Measurements from ENCODE around the gene NSUN2. TPM values are rescaled to one million over a fixed set of nuclear protein-coding genes. Genes with fewer than 3 reads are reported as not detected.

NSUN2 gene
- total RNA-seq, 4 donors from 2014 or later, result 25.7 to 42.8 (median 39.1) TPM

GRCh38 chr5:6585939-6586646 lies 46.8 kb downstream of the NSUN2 start:
- DNase-seq (ENCODE audit: extremely low spot score), result no peak
- Histone ChIP-seq H3K4me1 (peaks cover 8 to 14% (median 13%) of the 10 kb centered on the region in 4 donors), H3K27ac (replicated peaks in 1 of 4) (no peak overlapping the region), H3K4me3 (no peak overlapping the region), H3K9me3 (no peaks in the 10 kb centered on the region), H3K36me3 (no peaks in the 10 kb centered on the region), H3K27me3 (peaks cover 0 to 13% (median 0%) of the 10 kb centered on the region in 4 donors)
- 86% methylated on average over 15 of the region's 15 CpGs for WGBS
- intact Hi-C loops (cut with DNase I), result no loop called here
- TF ChIP-seq CTCF (IDR thresholded peaks at IDR 0.05) (no peak), POLR2A (IDR thresholded peaks at IDR 0.05; ENCODE audit: low read depth) (no peak), POLR2AphosphoS5 (IDR thresholded peaks at IDR 0.05) (no peak), EP300 (IDR thresholded peaks at IDR 0.05) (no peak)

- intact Hi-C loops (cut with DNase I), result no loop called here
- DNase-seq (ENCODE audit: extremely low spot score), result peak; percentile 82
- H3K4me3 ChIP-seq, result no peak overlapping the region
- peaks cover 0 to 13% (median 0%) of the 10 kb centered on the region in 4 donors for H3K27me3 ChIP-seq
- 80% methylated on average over 6 of the region's 6 CpGs for WGBS
- H3K36me3 ChIP-seq, result no peaks in the 10 kb centered on the region
- peaks cover 8 to 14% (median 13%) of the 10 kb centered on the region in 4 donors for H3K4me1 ChIP-seq
- no peaks in the 10 kb centered on the region for H3K9me3 ChIP-seq
- no peak for TF ChIP-seq POLR2AphosphoS5 (IDR thresholded peaks at IDR 0.05)
- TF ChIP-seq POLR2A (IDR thresholded peaks at IDR 0.05; ENCODE audit: low read depth), result no peak
- no peak for TF ChIP-seq CTCF (IDR thresholded peaks at IDR 0.05)
- no peak for TF ChIP-seq EP300 (IDR thresholded peaks at IDR 0.05)
- no peak overlapping the region for H3K27ac ChIP-seq (replicated peaks in 1 of 4)
Observed at GRCh38 chr5:6585168-6585567, 47.7 kb downstream of the NSUN2 start.

- Histone ChIP-seq H3K27ac (replicated peaks in 1 of 4) (no peak overlapping the region), H3K36me3 (no peaks in the 10 kb centered on the region), H3K9me3 (no peaks in the 10 kb centered on the region), H3K4me3 (no peak overlapping the region), H3K27me3 (peaks cover 0 to 13% (median 0%) of the 10 kb centered on the region in 4 donors), H3K4me1 (peaks cover 8 to 14% (median 13%) of the 10 kb centered on the region in 4 donors)
- DNase-seq (ENCODE audit: extremely low spot score), result no peak
- no peak for TF ChIP-seq EP300 (IDR thresholded peaks at IDR 0.05)
- no peak for TF ChIP-seq CTCF (IDR thresholded peaks at IDR 0.05)
- no peak for TF ChIP-seq POLR2A (IDR thresholded peaks at IDR 0.05; ENCODE audit: low read depth)
- no peak for TF ChIP-seq POLR2AphosphoS5 (IDR thresholded peaks at IDR 0.05)
- intact Hi-C loops (cut with DNase I), result loop anchor here (5.0 kb wide), 1 partner anchor 1092 kb away; no protein-coding TSS in a partner anchor
- WGBS, result 84% methylated on average over 8 of the region's 8 CpGs
Observed at GRCh38 chr5:6584727-6585126, 48.1 kb downstream of the NSUN2 start.

GRCh38 chr5:6584101-6584645 lies 48.7 kb downstream of the NSUN2 start:
- H3K9me3 ChIP-seq, result no peaks in the 10 kb centered on the region
- no peak overlapping the region for H3K27ac ChIP-seq (replicated peaks in 1 of 4)
- DNase-seq (ENCODE audit: extremely low spot score), result peak; percentile 86
- intact Hi-C loops (cut with DNase I), result loop anchor here (5.0 kb wide), 1 partner anchor 1092 kb away; no protein-coding TSS in a partner anchor
- peaks cover 0 to 13% (median 0%) of the 10 kb centered on the region in 4 donors for H3K27me3 ChIP-seq
- H3K4me1 ChIP-seq, result peaks cover 8 to 14% (median 13%) of the 10 kb centered on the region in 4 donors
- H3K4me3 ChIP-seq, result no peak overlapping the region
- WGBS, result 71% methylated on average over 6 of the region's 6 CpGs
- no peaks in the 10 kb centered on the region for H3K36me3 ChIP-seq
- TF ChIP-seq EP300 (IDR thresholded peaks at IDR 0.05), result no peak
- TF ChIP-seq POLR2A (IDR thresholded peaks at IDR 0.05; ENCODE audit: low read depth), result no peak
- TF ChIP-seq POLR2AphosphoS5 (IDR thresholded peaks at IDR 0.05), result no peak
- no peak for TF ChIP-seq CTCF (IDR thresholded peaks at IDR 0.05)

All from esophagus muscularis mucosa (tissue), 4 donors.